Measurements from ENCODE around the gene GMDS.

Gene GMDS

GRCh38 chr6:1590580-1590979, 654.8 kb downstream of the GMDS start:
- no peak for DNase-seq (ENCODE audit: low spot score)
- TF ChIP-seq CTCF (IDR thresholded peaks at IDR 0.05; ENCODE audit: extremely low read depth, missing control alignments) = no peak

- no peak for DNase-seq (ENCODE audit: low spot score)
- TF ChIP-seq CTCF (IDR thresholded peaks at IDR 0.05; ENCODE audit: extremely low read depth, missing control alignments) = no peak
These were observed 656.2 kb downstream of the GMDS start for GRCh38 chr6:1589208-1589607.

GRCh38 chr6:1587977-1588376, 657.4 kb downstream of the GMDS start:
- DNase-seq (ENCODE audit: low spot score) = no peak
- no peak for TF ChIP-seq CTCF (IDR thresholded peaks at IDR 0.05; ENCODE audit: extremely low read depth, missing control alignments)

- no peak for TF ChIP-seq CTCF (IDR thresholded peaks at IDR 0.05; ENCODE audit: extremely low read depth, missing control alignments)
- DNase-seq (ENCODE audit: low spot score) = no peak
These were observed 657.9 kb downstream of the GMDS start for GRCh38 chr6:1587546-1587945.

- TF ChIP-seq CTCF (IDR thresholded peaks at IDR 0.05; ENCODE audit: extremely low read depth, missing control alignments) = no peak
These were observed 658.4 kb downstream of the GMDS start for GRCh38 chr6:1586861-1587450.

GRCh38 chr6:1586256-1586655, 659.1 kb downstream of the GMDS start:
- no peak for DNase-seq (ENCODE audit: low spot score)
- TF ChIP-seq CTCF (IDR thresholded peaks at IDR 0.05; ENCODE audit: extremely low read depth, missing control alignments) = no peak

More at GRCh38 chr6:1586861-1587450, 658.4 kb downstream of the GMDS start:
- no peak for DNase-seq (ENCODE audit: low spot score)

- no peak for DNase-seq (ENCODE audit: low spot score)
- no peak for TF ChIP-seq CTCF (IDR thresholded peaks at IDR 0.05; ENCODE audit: extremely low read depth, missing control alignments)
These were observed 659.7 kb downstream of the GMDS start for GRCh38 chr6:1585669-1586049.

All from GM20000 (cell line).